NCI-H146 treated with DMSO at 0.1 percent for 48 hours (cell line): Measurements from ENCODE around the gene RSPH10B2.
"Not testable (repeated sequence)": the region's sequence is repeated elsewhere in the genome, so short reads cannot be mapped to it uniquely, and the experiment has no call there.

ENCODE experiments used
- DNase-seq: peaks from one replicate; lab custom pipeline; 2025; ENCODE audit not compliant: unreplicated experiment; lab: John Stamatoyannopoulos, UW

RSPH10B2 gene

GRCh38 chr7:6753964-6754363, at the start of gene RSPH10B2:
RSPH10B2 (plus strand) TSS chr7:6754103; CDS start chr7:6757678, 3,575 bp downstream.
- DNase-seq = not testable (repeated sequence)

GRCh38 chr7:6705959-6706665, 47.8 kb upstream of the RSPH10B2 start:
- no peak for DNase-seq

- peak; percentile 77 for DNase-seq
Measured at GRCh38 chr7:6706666-6707407, 47.1 kb upstream of the RSPH10B2 start, which contains the start of gene ZNF12. ZNF12 (minus strand) TSS chr7:6706947; CDS start chr7:6705173, 1,774 bp downstream.

GRCh38 chr7:6708304-6708703, 45.6 kb upstream of the RSPH10B2 start:
- DNase-seq = no peak

GRCh38 chr7:6709808-6710207, 44.1 kb upstream of the RSPH10B2 start:
- DNase-seq = no peak

- no peak for DNase-seq
Measured at GRCh38 chr7:6714360-6714759, 39.5 kb upstream of the RSPH10B2 start.

GRCh38 chr7:6715898-6716297, 38.0 kb upstream of the RSPH10B2 start:
- not testable (repeated sequence) for DNase-seq

GRCh38 chr7:6718124-6718523, 35.8 kb upstream of the RSPH10B2 start:
- DNase-seq = no peak

GRCh38 chr7:6724351-6724750, 29.6 kb upstream of the RSPH10B2 start:
- not testable (repeated sequence) for DNase-seq

GRCh38 chr7:6725003-6725402, 28.9 kb upstream of the RSPH10B2 start:
- no peak for DNase-seq

- DNase-seq = not testable (repeated sequence)
Measured at GRCh38 chr7:6726341-6726740, 27.6 kb upstream of the RSPH10B2 start.

- DNase-seq = no peak
Measured at GRCh38 chr7:6727663-6728062, 26.2 kb upstream of the RSPH10B2 start.

GRCh38 chr7:6728893-6729491, 24.9 kb upstream of the RSPH10B2 start:
- not testable (repeated sequence) for DNase-seq

GRCh38 chr7:6729492-6730342, 24.2 kb upstream of the RSPH10B2 start:
- peak; percentile 65 for DNase-seq

GRCh38 chr7:6730343-6730633, 23.6 kb upstream of the RSPH10B2 start:
- DNase-seq = no peak

- not testable (repeated sequence) for DNase-seq
Measured at GRCh38 chr7:6738415-6738814, 15.5 kb upstream of the RSPH10B2 start.

- DNase-seq = not testable (repeated sequence)
Measured at GRCh38 chr7:6744410-6745100, 9.3 kb upstream of the RSPH10B2 start.

GRCh38 chr7:6749335-6749734, 4.6 kb upstream of the RSPH10B2 start:
- not testable (repeated sequence) for DNase-seq

- DNase-seq = not testable (repeated sequence)
Measured at GRCh38 chr7:6750173-6750572, 3.7 kb upstream of the RSPH10B2 start.

GRCh38 chr7:6761186-6761585, 7.3 kb downstream of the RSPH10B2 start:
- DNase-seq = not testable (repeated sequence)
